Frontal cortex (tissue), 4 donors: ENCODE results near the gene FERMT2. TPM values are rescaled to one million over a fixed set of nuclear protein-coding genes. Genes with fewer than 3 reads are reported as not detected.
A peak's percentile ranks its signal among the peaks of the same experiment; 100 is the strongest.

ENCODE experiments used
- DNase-seq, 2 donors: peaks; one replicate each; pipeline ENCODE4 v3.0.0; 2012; ENCODE audit warnings: low spot score in 2 of 2
- FAIRE-seq: peaks from 2 replicates; lab custom pipeline; 2012; peaks lifted over from hg19 to GRCh38; lab: Jason Lieb, UNC
- total RNA-seq: library from RNA; depleted of rRNA; stranded (reverse); fragments of >200 nt; gene quantifications from one replicate; pipeline ENCODE4 v1.2.3, GENCODE V29; 2014
- donor health status: control.
- donor health status: control.
- donor health status: control.

Gene FERMT2
- total RNA-seq, 1 donor from 2014 or later: 75.8 TPM

DNA sequence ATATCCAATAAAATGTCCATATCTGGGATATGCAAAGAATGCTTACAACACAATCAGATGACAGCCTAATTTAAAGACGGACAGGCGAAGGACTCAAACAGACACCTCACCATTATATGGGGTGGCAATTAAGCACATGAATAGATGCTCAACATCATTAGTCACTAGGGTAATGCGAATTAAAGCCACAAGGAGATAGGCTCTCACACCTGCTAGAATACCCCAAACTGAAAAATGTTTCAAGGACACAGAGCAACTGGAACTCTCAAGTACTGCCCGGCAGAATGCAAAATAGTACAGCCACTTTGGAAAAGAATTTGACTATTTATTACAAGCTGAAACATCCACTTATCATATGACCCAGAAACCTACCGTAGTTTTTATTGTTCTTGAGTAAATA, 42.9 kb downstream of the FERMT2 start:
- no peak for DNase-seq
- no peak for FAIRE-seq

DNA sequence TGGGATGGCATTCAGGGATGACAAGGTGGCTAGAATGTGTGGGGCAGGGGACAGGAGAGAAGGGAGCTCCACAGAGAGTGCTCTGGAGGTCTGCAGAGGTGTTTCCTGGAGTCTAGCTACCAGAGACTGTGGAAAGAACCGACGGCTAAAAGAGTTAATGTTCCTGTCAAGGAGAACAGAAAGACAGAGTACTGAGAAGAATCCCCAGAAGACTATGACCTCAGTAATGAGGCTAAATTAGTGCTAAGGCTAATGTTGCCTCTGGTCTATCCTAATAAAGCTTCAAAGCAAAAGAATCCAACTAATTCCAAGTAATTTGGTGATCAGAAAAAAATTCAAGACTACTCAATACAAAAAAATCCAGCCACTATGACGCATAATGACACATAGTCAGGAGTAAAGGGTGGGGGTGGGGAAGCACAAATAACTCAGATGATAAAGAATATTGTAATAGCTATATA, 44.7 kb downstream of the FERMT2 start:
- no peak for FAIRE-seq
- no peak for DNase-seq

DNA sequence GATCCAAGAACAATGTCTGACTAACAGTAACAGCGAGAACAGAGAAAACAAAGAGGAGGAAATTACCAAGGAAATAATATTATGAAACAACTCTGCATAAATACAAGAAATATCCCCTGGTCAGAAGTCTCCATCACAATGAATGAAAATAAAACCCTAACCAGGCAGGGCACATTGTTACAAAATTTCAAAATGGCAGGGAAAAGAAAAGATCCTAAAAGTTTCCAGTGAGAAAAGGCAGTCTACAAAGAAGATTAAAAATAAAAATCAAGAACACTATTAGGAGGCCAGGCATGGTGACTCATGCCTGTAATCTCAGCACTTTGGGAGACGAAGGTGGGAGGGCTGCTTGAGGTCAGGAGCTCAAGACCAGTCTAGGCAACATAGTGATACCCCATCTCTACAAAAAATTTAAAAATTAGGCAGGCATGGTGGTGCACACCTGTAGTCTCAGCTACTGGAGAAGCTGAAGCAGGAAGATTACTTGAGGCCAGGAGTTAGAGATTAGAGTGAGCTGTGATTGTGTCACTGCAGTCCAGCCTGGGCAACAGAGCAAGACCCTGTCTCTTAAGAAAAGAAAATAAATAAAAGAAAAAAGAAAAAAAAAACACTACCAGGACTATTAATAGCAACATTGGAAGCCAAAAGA, 47.8 kb downstream of the FERMT2 start:
- DNase-seq (no peak), FAIRE-seq (no peak)

DNA sequence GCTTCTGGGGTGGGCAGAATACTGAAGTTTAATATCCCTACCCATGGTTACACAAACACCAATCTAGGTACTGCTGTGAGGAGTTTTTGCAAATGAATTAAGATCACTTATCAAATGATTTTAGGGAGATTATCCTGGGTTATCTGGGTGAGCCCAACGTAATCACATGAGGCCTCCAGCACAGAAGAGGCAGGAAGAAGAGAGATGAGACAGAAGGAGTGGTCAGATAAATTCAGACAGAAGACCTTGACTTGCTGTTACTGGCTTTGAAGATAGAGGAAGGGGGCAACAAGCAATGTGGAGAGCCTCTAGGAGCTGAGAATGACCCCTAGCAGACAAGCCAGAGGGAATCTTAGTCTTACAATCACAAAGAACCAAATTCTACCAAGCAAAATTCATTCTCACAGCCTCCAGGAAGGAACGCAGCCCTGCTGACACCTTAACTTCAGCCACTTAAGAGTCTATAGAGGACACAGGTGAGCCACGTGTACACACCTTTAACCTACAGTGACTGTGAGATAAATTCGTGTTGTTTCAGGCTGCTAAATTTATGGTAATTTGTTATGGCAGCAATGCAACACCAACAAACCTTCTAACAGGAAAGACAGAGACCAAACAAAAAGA, 49.4 kb downstream of the FERMT2 start:
- FAIRE-seq (no peak), DNase-seq (no peak)

DNA sequence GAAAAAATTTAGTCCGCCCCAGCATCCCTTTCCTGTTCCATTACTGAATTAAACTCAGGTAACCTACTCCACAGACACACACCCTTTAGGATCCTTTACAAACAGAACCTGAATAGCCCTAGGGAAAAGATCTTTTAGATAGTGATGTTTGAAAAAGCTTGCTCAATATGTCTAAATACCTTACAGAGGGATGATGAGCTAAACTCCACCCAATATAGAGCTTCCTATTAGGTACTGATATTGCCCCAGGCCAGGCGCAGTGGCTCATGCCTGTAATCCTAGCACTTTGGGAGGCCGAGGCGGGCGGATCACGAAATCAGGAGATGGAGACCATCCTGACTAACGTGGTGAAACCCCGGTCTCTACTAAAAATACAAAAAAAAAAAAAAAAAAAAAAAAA, 50.1 kb downstream of the FERMT2 start:
- no peak for DNase-seq
- no peak for FAIRE-seq

DNA sequence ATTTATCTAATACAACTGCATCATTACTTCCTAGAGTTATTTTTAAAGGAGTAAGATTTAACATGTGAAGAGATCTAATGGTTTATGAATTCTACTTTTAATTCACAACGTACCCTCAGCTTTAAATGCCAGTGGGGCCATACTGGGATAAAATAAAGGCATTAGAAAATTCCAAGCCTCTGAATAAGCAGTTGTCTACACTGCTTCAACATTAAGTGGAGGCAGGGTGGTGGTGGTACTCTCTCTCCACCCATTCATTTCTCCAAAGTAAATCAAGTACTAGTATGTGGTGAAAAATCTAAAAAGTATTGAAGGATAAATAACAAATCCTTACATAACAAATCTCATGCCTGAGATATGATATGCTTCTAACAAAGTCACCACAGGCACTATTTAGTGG, 52.4 kb downstream of the FERMT2 start:
- no peak for FAIRE-seq

DNA sequence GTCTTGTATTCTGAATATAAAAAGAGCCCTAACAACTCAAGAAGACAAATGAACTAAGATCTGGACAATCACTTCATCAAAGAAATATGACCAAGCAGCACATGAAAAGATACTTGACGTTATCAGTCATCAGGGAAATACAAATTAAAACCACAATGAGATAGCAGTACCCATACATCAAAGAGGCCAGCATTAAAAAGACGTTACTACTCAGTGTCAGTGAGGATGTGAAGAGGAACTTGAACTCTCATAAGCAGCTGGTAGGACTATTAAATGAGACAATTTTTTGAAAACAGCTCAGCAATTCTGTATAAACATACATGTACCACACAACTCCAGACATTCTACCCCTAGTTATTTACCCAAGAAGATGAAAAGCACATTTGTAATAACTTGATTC, 55.9 kb downstream of the FERMT2 start:
- DNase-seq: no peak
- no peak for FAIRE-seq

More for the DNA sequence above, 52.4 kb downstream of the FERMT2 start:
- DNase-seq: no peak

DNA sequence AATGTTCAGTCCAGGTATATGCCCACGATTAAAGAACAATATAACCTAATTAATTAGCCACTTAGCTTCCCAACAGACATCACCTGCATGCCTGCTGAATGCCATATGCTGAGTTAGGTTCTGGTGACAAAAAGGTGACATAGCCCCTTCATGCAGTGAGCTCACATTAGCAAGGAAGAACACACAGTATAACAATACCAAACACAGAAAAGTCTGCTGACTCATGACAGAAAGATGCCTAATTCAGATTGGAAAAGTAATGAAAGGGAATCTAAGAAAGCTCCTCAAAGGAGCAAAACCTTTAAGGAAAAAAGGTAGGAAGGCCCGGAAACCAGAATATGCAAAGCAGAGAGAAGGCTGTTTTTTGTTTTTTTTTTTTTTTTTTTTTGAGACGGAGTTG, 59.0 kb downstream of the FERMT2 start:
- DNase-seq: no peak
- FAIRE-seq: no peak

DNA sequence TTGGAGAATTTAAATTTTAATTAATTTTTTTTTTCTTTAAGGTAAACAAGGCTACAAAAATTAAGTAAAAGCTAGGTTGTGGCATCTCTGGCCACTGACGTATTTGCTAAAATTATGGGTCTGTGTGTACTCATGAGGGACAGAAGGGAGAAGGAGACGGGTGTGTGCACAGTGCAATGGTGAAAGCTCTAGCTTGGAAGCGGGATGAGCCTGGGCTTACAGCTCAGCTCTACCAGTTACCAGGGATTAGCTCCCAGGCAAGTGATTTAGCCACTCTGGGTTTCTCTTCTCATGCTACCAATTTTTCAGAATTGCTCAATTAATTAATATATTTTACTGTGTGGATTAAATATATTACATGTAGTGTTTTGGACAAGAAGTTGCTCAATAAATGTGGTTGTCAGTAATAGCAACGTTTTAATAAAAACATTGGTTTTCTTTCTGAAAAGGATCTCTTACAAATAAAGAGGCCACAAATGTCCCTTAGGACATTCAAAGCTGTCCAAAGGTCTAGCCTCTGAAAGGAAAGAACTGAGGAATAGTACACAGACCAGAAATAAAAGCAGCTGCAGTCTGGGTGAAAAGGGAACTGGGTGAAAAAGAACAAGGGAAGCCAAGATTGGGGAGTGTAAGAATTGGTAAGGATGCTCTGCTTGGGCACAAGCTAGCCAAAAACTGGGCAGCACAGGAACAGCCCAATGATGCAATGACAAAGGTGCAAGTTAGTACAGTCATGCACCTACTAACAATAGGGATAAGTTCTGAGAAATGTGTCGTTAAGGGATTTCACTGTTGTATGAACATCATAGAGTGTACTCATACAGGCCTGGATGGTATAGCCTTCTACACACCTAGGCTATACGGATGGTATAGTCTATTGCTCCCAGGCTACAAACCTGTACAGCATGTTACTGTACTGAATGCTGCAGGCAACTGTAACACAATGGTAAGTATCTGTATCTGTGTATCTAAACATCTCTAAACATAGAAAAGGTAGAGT, 61.7 kb downstream of the FERMT2 start:
- DNase-seq: no peak
- no peak for FAIRE-seq

DNA sequence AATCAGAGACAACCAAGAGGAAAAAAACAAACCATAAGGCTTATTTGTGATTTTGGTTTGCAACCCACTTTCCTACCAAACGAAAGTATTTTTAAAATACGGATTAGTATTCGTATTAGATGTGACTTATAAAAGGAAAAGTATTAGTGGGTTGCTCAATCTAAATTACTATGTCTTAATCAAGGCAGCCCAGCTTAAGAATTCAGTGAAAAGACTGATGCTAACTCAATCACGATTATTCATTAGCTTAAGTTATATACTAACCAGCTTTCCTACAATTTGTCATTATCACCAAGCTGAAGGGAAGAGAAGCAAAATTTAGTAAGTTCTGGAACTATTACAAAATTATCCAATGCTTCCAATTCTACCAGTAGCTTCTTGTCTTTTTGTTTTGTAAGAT, 62.7 kb downstream of the FERMT2 start:
- no peak for DNase-seq
- no peak for FAIRE-seq

DNA sequence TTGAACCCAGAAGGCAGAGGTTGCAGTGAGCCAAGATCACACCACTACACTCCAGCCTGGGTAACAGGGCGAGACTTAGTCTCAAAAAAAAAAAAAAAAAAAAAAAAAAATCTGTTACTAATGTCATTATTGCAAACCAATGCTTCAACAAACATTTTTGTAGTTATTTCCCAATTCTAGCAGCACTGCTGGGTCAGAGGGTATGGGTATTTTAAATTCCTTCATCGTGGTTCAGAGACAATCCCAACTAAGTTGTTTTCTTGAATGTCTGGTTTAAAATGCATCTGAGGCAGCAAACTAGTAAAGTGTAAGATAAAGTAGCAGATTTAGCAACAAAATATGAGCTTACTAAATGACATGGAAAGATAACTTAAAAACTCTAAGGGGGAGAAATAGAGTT, 65.6 kb downstream of the FERMT2 start:
- FAIRE-seq (no peak), DNase-seq (no peak)

DNA sequence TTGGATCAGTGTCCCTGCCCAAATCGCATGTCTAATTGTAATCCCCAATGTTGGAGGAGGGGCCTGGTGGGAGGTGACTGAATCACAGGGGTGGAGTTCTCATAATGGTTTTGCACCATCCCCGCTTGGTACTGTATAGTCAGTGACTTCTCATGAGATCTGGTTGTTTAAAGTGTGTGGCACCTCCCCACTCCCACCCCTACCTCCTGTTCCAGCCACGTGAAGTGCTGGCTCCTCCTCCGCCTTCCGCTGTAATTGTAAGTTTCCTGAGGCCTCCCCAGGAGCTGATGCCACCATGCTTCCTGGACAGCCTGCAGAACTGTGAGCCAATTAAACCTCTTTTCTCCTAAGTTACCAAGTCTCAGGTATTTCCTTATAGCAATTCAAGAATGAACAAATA, 67.2 kb downstream of the FERMT2 start:
- FAIRE-seq (no peak), DNase-seq (no peak)

DNA sequence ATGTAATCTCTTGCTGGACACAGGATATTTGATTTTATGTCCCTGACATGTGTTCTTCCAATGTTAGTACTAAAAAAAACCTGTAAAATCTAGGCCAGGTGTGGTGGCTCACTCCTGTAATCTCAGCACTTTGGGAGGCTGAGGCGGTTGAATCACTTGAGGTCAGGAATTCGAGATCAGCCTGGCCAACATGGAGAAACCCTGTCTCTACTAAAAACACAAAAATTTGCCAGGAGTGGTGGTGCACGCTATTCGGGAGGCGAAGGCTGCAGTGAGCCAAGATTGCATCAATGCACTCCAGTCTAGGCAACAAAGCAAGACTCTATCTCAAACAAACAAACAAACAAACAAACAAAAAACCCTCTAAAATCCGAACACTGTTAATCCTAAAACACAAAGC, 68.0 kb downstream of the FERMT2 start:
- FAIRE-seq: no peak
- no peak for DNase-seq

DNA sequence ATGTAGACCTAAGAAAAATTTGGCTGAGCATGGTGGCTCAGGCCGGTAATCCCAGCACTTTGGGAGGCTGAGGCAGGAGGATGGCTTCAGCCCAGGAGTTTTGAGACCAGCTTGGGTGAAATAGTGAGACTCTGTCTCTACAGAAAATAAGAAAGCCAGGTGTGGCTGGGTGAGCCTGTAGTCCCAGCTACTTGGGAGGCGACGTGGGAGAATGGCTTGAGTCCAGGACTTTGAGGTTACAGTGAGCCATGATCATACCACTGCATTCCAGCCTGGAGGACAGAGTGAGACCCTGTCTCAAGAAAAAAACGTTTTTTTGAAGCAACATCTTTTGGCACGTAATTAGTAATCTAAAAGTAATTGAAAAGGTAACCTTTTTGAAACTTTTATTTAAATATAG, 70.9 kb downstream of the FERMT2 start:
- no peak for FAIRE-seq

DNA sequence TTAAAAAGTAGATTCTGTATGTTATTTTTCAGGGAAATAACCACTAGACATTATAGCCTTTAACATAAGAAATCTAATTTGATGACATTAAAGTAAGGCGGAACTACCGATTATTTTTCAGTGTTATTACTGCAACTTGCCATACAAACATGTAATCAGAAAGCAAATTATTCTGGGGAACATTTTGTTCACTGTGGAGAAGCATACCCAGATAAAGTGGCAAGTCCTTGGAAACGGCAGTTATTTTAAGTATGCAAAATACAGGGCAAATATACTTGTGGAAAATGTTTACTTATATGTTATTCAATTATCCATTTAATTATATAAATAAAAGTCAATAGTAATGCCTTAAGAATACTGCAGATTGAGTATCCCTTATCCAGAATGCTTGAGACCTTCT, 71.9 kb downstream of the FERMT2 start:
- no peak for DNase-seq

More for the DNA sequence above, 70.9 kb downstream of the FERMT2 start:
- no peak for DNase-seq

DNA sequence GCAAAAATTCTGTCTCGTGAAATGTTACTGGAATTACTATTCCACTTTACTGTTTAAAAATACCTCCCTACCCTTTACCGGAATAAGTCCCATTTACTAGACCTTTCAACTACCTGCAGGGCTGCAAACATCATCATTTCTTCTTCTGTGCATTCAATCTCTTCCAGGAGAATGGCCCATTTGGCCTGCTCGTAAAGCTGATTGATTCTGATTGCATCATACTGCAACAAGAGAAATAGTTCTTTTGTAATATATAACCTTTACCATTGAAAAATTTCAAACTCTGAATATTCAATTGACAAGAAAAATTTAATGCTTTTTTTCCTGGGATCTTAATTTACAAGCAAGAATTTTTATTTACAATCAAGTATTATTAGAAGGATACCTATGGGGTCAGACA, 72.4 kb downstream of the FERMT2 start:
- FAIRE-seq: peak; percentile 26
- DNase-seq: no peak

More for the DNA sequence above, 71.9 kb downstream of the FERMT2 start:
- no peak for FAIRE-seq

DNA sequence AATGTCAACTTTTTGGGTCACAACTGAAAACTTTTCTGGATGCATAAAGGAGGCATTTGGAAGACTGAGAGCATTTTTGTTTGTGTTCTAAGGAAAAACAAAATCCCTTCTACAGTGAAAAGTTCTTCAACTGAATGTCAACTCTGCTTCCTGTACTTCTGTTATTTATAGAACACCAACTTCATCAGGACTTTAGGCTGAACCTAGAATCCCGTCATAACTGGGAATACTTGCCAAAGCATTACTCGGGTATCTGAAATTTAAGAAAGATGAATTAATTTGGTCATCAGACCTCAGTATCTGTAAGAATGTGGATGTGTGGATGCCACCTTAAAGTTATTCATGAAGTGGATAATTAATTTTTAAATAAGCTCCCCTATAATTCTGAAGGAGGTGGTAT, 73.2 kb downstream of the FERMT2 start:
- DNase-seq (no peak), FAIRE-seq (no peak)

DNA sequence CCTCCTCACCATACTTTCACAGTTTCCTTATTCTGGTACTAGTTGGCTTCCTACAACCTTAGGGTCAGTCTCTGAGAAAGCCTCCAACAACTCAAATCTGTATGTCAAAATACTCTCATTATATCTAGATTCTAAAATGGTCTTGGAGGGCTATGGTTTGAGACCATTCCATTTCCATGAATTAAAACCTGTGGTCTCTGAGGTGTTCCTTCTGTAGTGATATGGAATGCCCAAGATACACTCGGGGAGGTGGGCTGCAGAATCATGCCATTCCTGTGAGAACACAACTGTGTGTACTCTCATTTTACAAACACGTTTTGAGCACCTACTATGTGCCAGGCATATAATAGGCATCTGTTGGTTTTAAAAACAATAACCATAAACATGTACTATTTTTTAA, 74.0 kb downstream of the FERMT2 start:
- FAIRE-seq (no peak), DNase-seq (no peak)

DNA sequence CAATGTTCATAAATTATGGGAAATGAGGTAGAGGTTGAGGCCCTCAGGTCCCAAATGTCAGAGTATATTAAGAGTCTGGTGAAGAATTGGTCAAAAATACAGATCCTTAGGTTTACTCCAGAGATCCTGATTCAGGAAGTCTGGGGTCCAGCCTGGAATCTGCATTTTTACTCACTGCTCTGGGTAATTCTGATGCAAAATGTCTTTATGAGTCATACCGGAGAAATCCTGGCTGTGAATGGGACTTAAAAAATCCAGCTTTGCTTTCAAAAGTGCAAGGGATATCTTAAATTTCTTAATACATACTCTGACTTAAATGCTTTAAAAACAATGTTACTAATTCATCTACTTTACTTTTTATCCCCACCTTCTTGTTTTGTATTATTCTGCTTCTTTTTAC, 74.5 kb downstream of the FERMT2 start:
- DNase-seq (no peak), FAIRE-seq (no peak)

DNA sequence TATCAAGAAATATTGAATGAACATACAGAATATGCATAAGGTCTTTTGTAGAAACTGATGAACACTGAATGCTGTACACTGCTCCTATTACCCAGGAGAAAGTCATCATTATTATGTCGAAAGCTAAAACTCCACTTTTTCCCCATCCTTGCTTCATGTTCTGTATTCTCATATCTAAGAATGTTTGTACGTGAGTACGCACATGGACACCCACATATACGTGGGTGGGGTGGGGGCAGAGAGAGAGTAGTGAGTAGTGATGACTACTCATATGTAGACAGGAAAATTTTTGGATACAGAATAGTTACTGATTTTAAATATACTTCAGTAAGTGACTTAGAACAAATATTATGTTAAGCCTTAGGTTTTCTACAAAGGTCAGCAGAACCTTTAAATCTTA, 75.1 kb downstream of the FERMT2 start:
- FAIRE-seq (no peak), DNase-seq (no peak)

DNA sequence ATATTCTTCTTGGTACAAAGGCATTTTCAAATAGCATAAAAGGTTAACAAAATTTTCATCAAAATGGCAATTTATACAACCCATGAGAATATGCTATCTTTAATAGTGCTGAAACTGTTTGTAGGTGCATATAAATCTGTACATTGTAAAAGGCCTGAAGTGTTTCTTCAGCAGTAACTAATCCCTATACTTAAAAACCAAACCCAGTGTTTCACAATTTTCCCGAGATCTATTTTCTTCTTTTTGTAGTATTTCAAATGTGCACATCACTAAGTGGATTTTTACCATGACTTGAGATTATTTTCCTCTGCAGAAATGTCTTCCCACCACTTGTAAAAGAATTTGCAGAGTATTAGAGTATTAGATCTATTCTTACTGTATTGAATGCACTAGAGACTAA, 76.5 kb downstream of the FERMT2 start:
- DNase-seq (no peak), FAIRE-seq (no peak)
